GM23338 (cell line): ENCODE measurements around the gene RNF150.

Experiments
- EZH2 ChIP-seq: fragments of 200-600 bp; sonication (generic); IDR thresholded peaks from one replicate; pipeline ENCODE4 v1.8.0; 2017; ENCODE audit warnings: antibody characterized with exemption, mild to moderate bottlenecking, low read depth; ENCODE audit not compliant: unreplicated experiment
- EZH2phosphoT487 ChIP-seq: fragments of 200-600 bp; sonication (generic); IDR thresholded peaks from one replicate; pipeline ENCODE4 v1.8.1; 2018; ENCODE audit warnings: antibody characterized with exemption; ENCODE audit not compliant: unreplicated experiment
- POLR2AphosphoS5 ChIP-seq: IDR thresholded peaks from 2 replicates; pipeline ENCODE4 v1.6.1; 2016; ENCODE audit warnings: antibody characterized with exemption, low read depth
- TF ChIP-seq, protein P1 (sequence below), 2 experiments: fragments of 200-600 bp in 1 of 2; sonication (generic) in 1 of 2; conservative IDR thresholded peaks; 2 replicates each; pipeline versions ENCODE4 v1.5.1 to v1.6.1; 2016 to 2017; ENCODE audit warnings: antibody characterized with exemption in 2 of 2, low read depth in 2 of 2, mild to moderate bottlenecking in 2 of 2, moderate library complexity in 1 of 2
- TF ChIP-seq, protein P2 (sequence below): IDR thresholded peaks from one replicate; pipeline ENCODE4 v1.6.1; 2018; ENCODE audit warnings: antibody characterized with exemption; ENCODE audit not compliant: unreplicated experiment

DNA sequence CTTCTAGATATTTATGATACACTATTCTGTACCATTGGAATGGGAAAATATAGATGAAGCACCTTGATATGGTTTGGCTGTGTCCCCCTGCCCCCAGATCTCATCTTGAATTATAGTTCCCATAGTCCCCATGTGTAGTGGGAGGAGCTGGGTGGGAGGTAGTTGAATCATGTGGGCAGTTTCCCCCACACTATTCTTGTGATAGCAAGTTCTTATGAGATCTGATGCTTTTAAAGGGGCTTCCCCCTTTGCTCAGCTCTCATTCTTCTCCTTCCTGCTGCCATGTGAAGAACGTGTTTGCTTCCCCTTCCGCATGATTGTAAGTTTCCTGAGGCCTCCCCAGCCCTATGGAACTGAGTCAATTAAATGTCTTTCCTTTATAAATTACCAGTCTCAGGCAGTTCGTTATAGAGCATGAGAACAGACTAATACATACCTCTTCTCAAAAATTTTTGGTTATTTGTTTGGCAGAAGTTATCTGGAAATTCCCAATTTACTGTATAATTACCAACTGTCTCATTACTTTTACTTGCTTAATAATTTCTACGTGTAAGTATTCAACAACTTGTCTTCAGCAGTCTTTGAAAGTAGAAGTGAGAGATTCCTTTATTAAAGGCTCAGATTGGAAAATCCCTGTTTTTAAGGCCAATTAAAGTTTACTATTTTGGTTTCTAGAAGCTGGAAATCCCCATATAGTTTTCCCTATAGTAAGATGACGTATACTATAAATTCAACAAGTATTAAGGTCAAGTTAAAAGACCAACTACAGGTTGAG, 152.7 kb downstream of the RNF150 start:
- TF ChIP-seq, protein P1, sequence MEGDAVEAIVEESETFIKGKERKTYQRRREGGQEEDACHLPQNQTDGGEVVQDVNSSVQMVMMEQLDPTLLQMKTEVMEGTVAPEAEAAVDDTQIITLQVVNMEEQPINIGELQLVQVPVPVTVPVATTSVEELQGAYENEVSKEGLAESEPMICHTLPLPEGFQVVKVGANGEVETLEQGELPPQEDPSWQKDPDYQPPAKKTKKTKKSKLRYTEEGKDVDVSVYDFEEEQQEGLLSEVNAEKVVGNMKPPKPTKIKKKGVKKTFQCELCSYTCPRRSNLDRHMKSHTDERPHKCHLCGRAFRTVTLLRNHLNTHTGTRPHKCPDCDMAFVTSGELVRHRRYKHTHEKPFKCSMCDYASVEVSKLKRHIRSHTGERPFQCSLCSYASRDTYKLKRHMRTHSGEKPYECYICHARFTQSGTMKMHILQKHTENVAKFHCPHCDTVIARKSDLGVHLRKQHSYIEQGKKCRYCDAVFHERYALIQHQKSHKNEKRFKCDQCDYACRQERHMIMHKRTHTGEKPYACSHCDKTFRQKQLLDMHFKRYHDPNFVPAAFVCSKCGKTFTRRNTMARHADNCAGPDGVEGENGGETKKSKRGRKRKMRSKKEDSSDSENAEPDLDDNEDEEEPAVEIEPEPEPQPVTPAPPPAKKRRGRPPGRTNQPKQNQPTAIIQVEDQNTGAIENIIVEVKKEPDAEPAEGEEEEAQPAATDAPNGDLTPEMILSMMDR (conservative IDR thresholded peaks at IDR 0.05; ENCODE audit: low read depth in 2 of 2) = no peak
- TF ChIP-seq POLR2AphosphoS5 = no peak
- TF ChIP-seq, protein P2, sequence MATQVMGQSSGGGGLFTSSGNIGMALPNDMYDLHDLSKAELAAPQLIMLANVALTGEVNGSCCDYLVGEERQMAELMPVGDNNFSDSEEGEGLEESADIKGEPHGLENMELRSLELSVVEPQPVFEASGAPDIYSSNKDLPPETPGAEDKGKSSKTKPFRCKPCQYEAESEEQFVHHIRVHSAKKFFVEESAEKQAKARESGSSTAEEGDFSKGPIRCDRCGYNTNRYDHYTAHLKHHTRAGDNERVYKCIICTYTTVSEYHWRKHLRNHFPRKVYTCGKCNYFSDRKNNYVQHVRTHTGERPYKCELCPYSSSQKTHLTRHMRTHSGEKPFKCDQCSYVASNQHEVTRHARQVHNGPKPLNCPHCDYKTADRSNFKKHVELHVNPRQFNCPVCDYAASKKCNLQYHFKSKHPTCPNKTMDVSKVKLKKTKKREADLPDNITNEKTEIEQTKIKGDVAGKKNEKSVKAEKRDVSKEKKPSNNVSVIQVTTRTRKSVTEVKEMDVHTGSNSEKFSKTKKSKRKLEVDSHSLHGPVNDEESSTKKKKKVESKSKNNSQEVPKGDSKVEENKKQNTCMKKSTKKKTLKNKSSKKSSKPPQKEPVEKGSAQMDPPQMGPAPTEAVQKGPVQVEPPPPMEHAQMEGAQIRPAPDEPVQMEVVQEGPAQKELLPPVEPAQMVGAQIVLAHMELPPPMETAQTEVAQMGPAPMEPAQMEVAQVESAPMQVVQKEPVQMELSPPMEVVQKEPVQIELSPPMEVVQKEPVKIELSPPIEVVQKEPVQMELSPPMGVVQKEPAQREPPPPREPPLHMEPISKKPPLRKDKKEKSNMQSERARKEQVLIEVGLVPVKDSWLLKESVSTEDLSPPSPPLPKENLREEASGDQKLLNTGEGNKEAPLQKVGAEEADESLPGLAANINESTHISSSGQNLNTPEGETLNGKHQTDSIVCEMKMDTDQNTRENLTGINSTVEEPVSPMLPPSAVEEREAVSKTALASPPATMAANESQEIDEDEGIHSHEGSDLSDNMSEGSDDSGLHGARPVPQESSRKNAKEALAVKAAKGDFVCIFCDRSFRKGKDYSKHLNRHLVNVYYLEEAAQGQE = no peak
- no peak for TF ChIP-seq EZH2
- no peak for TF ChIP-seq EZH2phosphoT487
